ENCODE data around the gene KRTAP5-2. TPM values are rescaled to one million over a fixed set of nuclear protein-coding genes. Genes with fewer than 3 reads are reported as not detected.
"Not testable (repeated sequence)": the region's sequence is repeated elsewhere in the genome, so short reads cannot be mapped to it uniquely, and the experiment has no call there.

KRTAP5-2 gene
- total and polyA plus RNA-seq, 3 experiments from 2014 or later: 0.46 TPM; not detected in 2

- DNase-seq; H3K9me3 Mint-ChIP-seq; H3K9me3 ChIP-seq (ENCODE audit: low read length); H3K36me3 ChIP-seq (ENCODE audit: insufficient read depth, low read length); H3K4me1 ChIP-seq (ENCODE audit: insufficient read depth, low read length); H3K27ac ChIP-seq (ENCODE audit: low read depth, low read length); H3K27ac Mint-ChIP-seq; H3K4me1 Mint-ChIP-seq; H3K4me3 ChIP-seq (ENCODE audit: low read length); H3K36me3 Mint-ChIP-seq; H3K4me3 Mint-ChIP-seq; H3K27me3 ChIP-seq (ENCODE audit: insufficient read depth, low read length, poor library complexity, severe bottlenecking); POLR2A ChIA-PET: not testable (repeated sequence)
- CTCF ChIA-PET: interaction anchor here (0.7 to 2.4 kb wide), 4 partner anchors 18 to 201 kb away, joined by 3 to 15 read pairs (median 4); no protein-coding TSS in a partner anchor
- peaks cover 16 to 66% of the 10 kb centered on the region in 2 donors for H3K27me3 Mint-ChIP-seq
These were observed 1.4 kb downstream of the KRTAP5-2 start for GRCh38 chr11:1596576-1597121.

- not testable (repeated sequence) for H3K36me3 Mint-ChIP-seq; H3K9me3 Mint-ChIP-seq; H3K4me1 Mint-ChIP-seq; H3K27me3 ChIP-seq (ENCODE audit: insufficient read depth, low read length, poor library complexity, severe bottlenecking); H3K4me1 ChIP-seq (ENCODE audit: insufficient read depth, low read length); H3K4me3 Mint-ChIP-seq; H3K9me3 ChIP-seq (ENCODE audit: low read length); H3K27ac ChIP-seq (ENCODE audit: low read depth, low read length); DNase-seq; H3K4me3 ChIP-seq (ENCODE audit: low read length); H3K36me3 ChIP-seq (ENCODE audit: insufficient read depth, low read length); H3K27ac Mint-ChIP-seq
- H3K27me3 Mint-ChIP-seq: peaks cover 16 to 64% of the 10 kb centered on the region in 2 donors
- POLR2A ChIA-PET: interaction anchor here (0.6 to 1.7 kb wide), 3 partner anchors 10 to 151 kb away, joined by 3 to 5 read pairs (median 3); no protein-coding TSS in a partner anchor
- CTCF ChIA-PET: interaction anchor here (0.8 to 2.4 kb wide), 5 partner anchors 17 to 49 kb away, joined by 3 to 15 read pairs (median 5); no protein-coding TSS in a partner anchor
These were observed 2.0 kb downstream of the KRTAP5-2 start for GRCh38 chr11:1595994-1596575.

DNA sequence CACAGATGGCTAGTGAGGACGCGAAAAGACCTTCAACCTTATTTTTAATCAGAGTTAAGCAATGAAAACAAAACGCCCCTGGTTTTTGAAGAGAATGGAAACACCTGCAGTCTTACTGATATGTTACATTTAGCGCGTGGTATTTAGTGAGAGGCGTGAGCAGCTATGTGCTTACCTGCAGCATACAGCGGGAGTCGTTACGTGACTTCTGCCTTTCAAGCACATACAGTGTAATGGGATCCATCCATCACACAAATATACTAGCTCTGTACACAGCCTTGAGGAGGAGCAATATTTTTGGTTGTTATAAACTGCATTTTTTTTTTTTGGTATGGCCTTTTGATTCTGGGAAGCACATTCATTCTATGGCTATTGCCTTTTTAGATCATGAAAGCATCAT, 5.5 kb downstream of the KRTAP5-2 start:
- H3K4me1 Mint-ChIP-seq: peaks cover 22 to 31% (median 25%) of the 10 kb centered on the region in 3 donors
- POLR2A ChIA-PET: no interaction called here
- H3K27me3 Mint-ChIP-seq: peaks cover 15 to 35% of the 10 kb centered on the region in 2 donors
- CTCF ChIA-PET: interaction anchor here (1.7 kb wide), 1 partner anchor 19 kb away, joined by 7 read pairs; no protein-coding TSS in a partner anchor
- Histone ChIP-seq H3K36me3 (ENCODE audit: insufficient read depth, low read length) (no peaks in the 10 kb centered on the region), H3K4me3 (ENCODE audit: low read length) (no peak overlapping the region), H3K27ac (ENCODE audit: low read depth, low read length) (no peak overlapping the region), H3K9me3 (ENCODE audit: low read length) (no peaks in the 10 kb centered on the region), H3K27me3 (ENCODE audit: insufficient read depth, low read length, poor library complexity, severe bottlenecking) (no peaks in the 10 kb centered on the region), H3K4me1 (ENCODE audit: insufficient read depth, low read length) (peaks cover 28% of the 10 kb centered on the region)
- H3K36me3 Mint-ChIP-seq: peaks cover 0 to 5% (median 0%) of the 10 kb centered on the region in 3 donors
- H3K4me3 Mint-ChIP-seq: no peak overlapping the region
- no peak for DNase-seq
- H3K27ac Mint-ChIP-seq: no peak overlapping the region
- H3K9me3 Mint-ChIP-seq: no peaks in the 10 kb centered on the region

- Histone ChIP-seq H3K27ac (ENCODE audit: low read depth, low read length) (no peak overlapping the region), H3K4me3 (ENCODE audit: low read length) (no peak overlapping the region), H3K27me3 (ENCODE audit: insufficient read depth, low read length, poor library complexity, severe bottlenecking) (no peaks in the 10 kb centered on the region), H3K9me3 (ENCODE audit: low read length) (no peaks in the 10 kb centered on the region), H3K4me1 (ENCODE audit: insufficient read depth, low read length) (peaks cover 28% of the 10 kb centered on the region), H3K36me3 (ENCODE audit: insufficient read depth, low read length) (no peaks in the 10 kb centered on the region)
- ChIA-PET CTCF (interaction anchor here (1.5 to 2.2 kb wide), 3 partner anchors 15 to 43 kb away, joined by 5 to 10 read pairs (median 6); no protein-coding TSS in a partner anchor), POLR2A (no interaction called here)
- H3K9me3 Mint-ChIP-seq: no peaks in the 10 kb centered on the region
- peak overlapping the region in 5 of 8 donors; percentile 46 to 74 (median 64) for H3K27ac Mint-ChIP-seq
- peaks cover 22 to 34% (median 26%) of the 10 kb centered on the region in 3 donors for H3K4me1 Mint-ChIP-seq
- peak overlapping the region in 4 of 7 donors; percentile 5 to 57 (median 34) for H3K4me3 Mint-ChIP-seq
- peaks cover 0 to 5% (median 0%) of the 10 kb centered on the region in 3 donors for H3K36me3 Mint-ChIP-seq
- peaks cover 7 to 13% of the 10 kb centered on the region in 2 donors for H3K27me3 Mint-ChIP-seq
- no peak for DNase-seq
These were observed 8.1 kb downstream of the KRTAP5-2 start for GRCh38 chr11:1589996-1590395.

DNA sequence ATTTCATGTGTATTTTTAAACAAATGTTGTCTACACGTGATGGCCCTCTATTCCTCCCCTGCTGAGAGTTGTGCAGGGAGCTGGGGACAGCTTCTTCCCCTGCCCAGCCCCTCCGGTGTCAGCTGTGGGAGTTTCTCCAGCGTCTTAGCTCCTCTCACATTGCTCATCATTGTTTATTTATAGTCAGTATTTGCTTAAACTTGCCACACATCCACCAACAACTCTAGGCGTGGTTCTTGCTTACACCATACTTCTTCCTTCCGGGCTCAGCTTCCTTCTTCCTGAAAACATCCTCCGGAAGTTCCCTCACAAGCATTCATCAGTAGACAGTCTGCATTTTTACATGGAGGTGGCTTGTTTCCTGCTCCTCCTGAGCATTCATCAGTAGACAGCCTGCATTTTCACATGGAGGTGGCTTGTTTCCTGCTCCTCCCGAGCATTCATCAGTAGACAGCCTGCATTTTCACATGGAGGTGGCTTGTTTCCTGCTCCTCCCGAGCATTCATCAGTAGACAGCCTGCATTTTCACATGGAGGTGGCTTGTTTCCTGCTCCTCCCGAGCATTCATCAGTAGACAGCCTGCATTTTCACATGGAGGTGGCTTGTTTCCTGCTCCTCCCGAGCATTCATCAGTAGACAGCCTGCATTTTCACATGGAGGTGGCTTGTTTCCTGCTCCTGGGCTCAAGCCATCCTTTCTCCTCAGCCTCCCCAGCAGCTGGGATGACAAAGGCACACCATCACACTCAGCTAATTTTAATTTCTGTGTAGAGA, 8.7 kb downstream of the KRTAP5-2 start:
- not testable (repeated sequence) for H3K27ac ChIP-seq (ENCODE audit: low read depth, low read length); H3K4me3 ChIP-seq (ENCODE audit: low read length); H3K27me3 Mint-ChIP-seq; H3K36me3 ChIP-seq (ENCODE audit: insufficient read depth, low read length); H3K9me3 ChIP-seq (ENCODE audit: low read length); H3K9me3 Mint-ChIP-seq; H3K27me3 ChIP-seq (ENCODE audit: insufficient read depth, low read length, poor library complexity, severe bottlenecking); H3K36me3 Mint-ChIP-seq
- ChIA-PET POLR2A (interaction anchor here (1.0 to 1.1 kb wide), 3 partner anchors 15 to 17 kb away, joined by 3 to 7 read pairs (median 5); no protein-coding TSS in a partner anchor), CTCF (interaction anchor here (1.1 to 2.2 kb wide), 4 partner anchors 14 to 64 kb away, joined by 3 to 10 read pairs (median 6); no protein-coding TSS in a partner anchor)
- peak in 2 of 5 donors; percentile 10 to 51 for DNase-seq
- H3K4me3 Mint-ChIP-seq: peak overlapping the region; percentile 38 to 83 (median 74)
- peaks cover 28% of the 10 kb centered on the region for H3K4me1 ChIP-seq (ENCODE audit: insufficient read depth, low read length)
- peaks cover 26 to 37% (median 27%) of the 10 kb centered on the region in 3 donors for H3K4me1 Mint-ChIP-seq
- H3K27ac Mint-ChIP-seq: peak overlapping the region; percentile 75 to 97 (median 92)

DNA sequence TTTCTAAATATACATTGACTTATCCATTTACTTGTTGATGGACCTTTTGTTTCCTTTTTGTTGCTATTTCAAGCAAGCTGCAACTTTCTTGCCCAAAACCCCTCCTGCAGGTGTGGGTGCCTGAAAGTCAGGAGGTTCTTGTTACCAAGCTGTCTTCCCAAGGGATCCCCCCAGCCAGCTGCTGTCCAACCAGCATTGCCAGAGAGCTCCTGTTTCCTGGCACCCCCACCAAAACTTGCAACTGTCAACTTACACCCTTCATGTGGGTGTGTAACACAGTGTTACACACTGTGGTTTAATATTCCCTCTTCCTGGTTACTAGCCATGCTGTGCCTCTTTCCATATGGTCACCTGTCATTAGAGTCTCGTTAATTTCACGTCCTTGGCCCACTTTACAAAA, 11.4 kb downstream of the KRTAP5-2 start:
- peaks cover 31 to 43% (median 32%) of the 10 kb centered on the region in 3 donors for H3K4me1 Mint-ChIP-seq
- H3K4me1 ChIP-seq (ENCODE audit: insufficient read depth, low read length): peaks cover 33% of the 10 kb centered on the region
- H3K4me3 Mint-ChIP-seq: peak overlapping the region in 2 of 7 donors; percentile 1 to 65
- H3K36me3 Mint-ChIP-seq: peaks cover 0 to 5% (median 0%) of the 10 kb centered on the region in 3 donors
- H3K4me3 ChIP-seq (ENCODE audit: low read length): no peak overlapping the region
- CTCF ChIA-PET: interaction anchor here (0.9 kb wide), 1 partner anchor 9 kb away, joined by 4 read pairs; no protein-coding TSS in a partner anchor
- peaks cover 0 to 6% of the 10 kb centered on the region in 2 donors for H3K27me3 Mint-ChIP-seq
- peaks cover 5% of the 10 kb centered on the region for H3K27me3 ChIP-seq (ENCODE audit: insufficient read depth, low read length, poor library complexity, severe bottlenecking)
- POLR2A ChIA-PET: interaction anchor here (0.7 kb wide), 1 partner anchor 9 kb away, joined by 3 read pairs; no protein-coding TSS in a partner anchor
- no peak for DNase-seq
- H3K9me3 Mint-ChIP-seq: peaks cover 0 to 2% (median 0%) of the 10 kb centered on the region in 5 donors
- H3K9me3 ChIP-seq (ENCODE audit: low read length): no peaks in the 10 kb centered on the region
- no peaks in the 10 kb centered on the region for H3K36me3 ChIP-seq (ENCODE audit: insufficient read depth, low read length)
- peak overlapping the region in 3 of 8 donors; percentile 25 to 70 (median 28) for H3K27ac Mint-ChIP-seq
- H3K27ac ChIP-seq (ENCODE audit: low read depth, low read length): no peak overlapping the region

GRCh38 chr11:1584661-1585370, 13.3 kb downstream of the KRTAP5-2 start, which contains the start of gene KRTAP5-1:
TSS of gene KRTAP5-1 (minus strand) at chr11:1585283. CDS start at chr11:1585249, 34 bp downstream.
- DNase-seq; H3K27me3 ChIP-seq (ENCODE audit: insufficient read depth, low read length, poor library complexity, severe bottlenecking); H3K36me3 ChIP-seq (ENCODE audit: insufficient read depth, low read length); H3K9me3 ChIP-seq (ENCODE audit: low read length); H3K27me3 Mint-ChIP-seq; H3K27ac ChIP-seq (ENCODE audit: low read depth, low read length); H3K36me3 Mint-ChIP-seq; H3K4me3 ChIP-seq (ENCODE audit: low read length); H3K9me3 Mint-ChIP-seq: not testable (repeated sequence)
- ChIA-PET CTCF (interaction anchor here (1.9 kb wide), 1 partner anchor 10 kb away, joined by 8 read pairs; no protein-coding TSS in a partner anchor), POLR2A (interaction anchor here (0.6 to 1.2 kb wide), 3 partner anchors 10 to 54 kb away, joined by 3 to 6 read pairs (median 5); no protein-coding TSS in a partner anchor)
- Mint-ChIP-seq H3K4me1 (peaks cover 29 to 38% (median 31%) of the 10 kb centered on the region in 3 donors), H3K4me3 (peak within 1 kb of the TSS in 2 of 7 donors; percentile 50 to 51), H3K27ac (peak within 1 kb of the TSS in 2 of 8 donors; percentile 17 to 77)
- peaks cover 28% of the 10 kb centered on the region for H3K4me1 ChIP-seq (ENCODE audit: insufficient read depth, low read length)
